ENCODE results near the gene ZBED1.
A peak's percentile ranks its signal among the peaks of the same experiment; 100 is the strongest.
"Not testable (repeated sequence)": the region's sequence is repeated elsewhere in the genome, so short reads cannot be mapped to it uniquely, and the experiment has no call there.

ZBED1 gene

GRCh38 chrX:2484721-2485648 is 15.8 kb downstream of the ZBED1 start:
- Histone ChIP-seq H3K27me3 (ENCODE audit: control insufficient read depth in 1 of 2, insufficient read depth in 2 of 2, low read length in 2 of 2) (no peaks in the 10 kb centered on the region), H3K4me3 (ENCODE audit: low read depth in 1 of 2, low read length in 2 of 2) (no peak overlapping the region), H3K27ac (ENCODE audit: low read depth, low read length) (peak overlapping the region; percentile 58), H3K36me3 (ENCODE audit: control insufficient read depth in 1 of 2, insufficient read depth in 2 of 2, low read length in 2 of 2) (peaks cover 29 to 51% of the 10 kb centered on the region in 2 donors), H3K4me1 (ENCODE audit: control insufficient read depth in 1 of 2, insufficient read depth in 2 of 2, low read length in 2 of 2) (no peaks in the 10 kb centered on the region), H3K9ac (ENCODE audit: low read depth in 1 of 2, low read length in 2 of 2) (no peak overlapping the region), H3K9me3 (ENCODE audit: control insufficient read depth in 1 of 2, low read length in 2 of 2) (peaks cover 0 to under 1% of the 10 kb centered on the region in 2 donors)

- no peaks in the 10 kb centered on the region for H3K4me1 ChIP-seq (ENCODE audit: control insufficient read depth in 1 of 2, insufficient read depth in 2 of 2, low read length in 2 of 2)
- H3K27ac ChIP-seq (ENCODE audit: low read depth, low read length), result no peak overlapping the region
- peaks cover 21 to 49% of the 10 kb centered on the region in 2 donors for H3K36me3 ChIP-seq (ENCODE audit: control insufficient read depth in 1 of 2, insufficient read depth in 2 of 2, low read length in 2 of 2)
- no peaks in the 10 kb centered on the region for H3K27me3 ChIP-seq (ENCODE audit: control insufficient read depth in 1 of 2, insufficient read depth in 2 of 2, low read length in 2 of 2)
- no peak overlapping the region for H3K9ac ChIP-seq (ENCODE audit: low read depth in 1 of 2, low read length in 2 of 2)
- H3K4me3 ChIP-seq (ENCODE audit: low read depth in 1 of 2, low read length in 2 of 2), result no peak overlapping the region
- peaks cover 0 to 3% of the 10 kb centered on the region in 2 donors for H3K9me3 ChIP-seq (ENCODE audit: control insufficient read depth in 1 of 2, low read length in 2 of 2)
Measured at GRCh38 chrX:2484256-2484655, 16.5 kb downstream of the ZBED1 start.

GRCh38 chrX:2483398-2484060 is 17.2 kb downstream of the ZBED1 start:
- Histone ChIP-seq H3K4me3 (ENCODE audit: low read depth in 1 of 2, low read length in 2 of 2) (no peak overlapping the region), H3K9me3 (ENCODE audit: control insufficient read depth in 1 of 2, low read length in 2 of 2) (peaks cover 0 to 3% of the 10 kb centered on the region in 2 donors), H3K36me3 (ENCODE audit: control insufficient read depth in 1 of 2, insufficient read depth in 2 of 2, low read length in 2 of 2) (peaks cover 14 to 46% of the 10 kb centered on the region in 2 donors), H3K9ac (ENCODE audit: low read depth in 1 of 2, low read length in 2 of 2) (no peak overlapping the region), H3K4me1 (ENCODE audit: control insufficient read depth in 1 of 2, insufficient read depth in 2 of 2, low read length in 2 of 2) (no peaks in the 10 kb centered on the region), H3K27me3 (ENCODE audit: control insufficient read depth in 1 of 2, insufficient read depth in 2 of 2, low read length in 2 of 2) (no peaks in the 10 kb centered on the region), H3K27ac (ENCODE audit: low read depth, low read length) (no peak overlapping the region)

- H3K9ac ChIP-seq (ENCODE audit: low read depth in 1 of 2, low read length in 2 of 2); H3K4me1 ChIP-seq (ENCODE audit: control insufficient read depth in 1 of 2, insufficient read depth in 2 of 2, low read length in 2 of 2); H3K9me3 ChIP-seq (ENCODE audit: control insufficient read depth in 1 of 2, low read length in 2 of 2); H3K4me3 ChIP-seq (ENCODE audit: low read depth in 1 of 2, low read length in 2 of 2); H3K27me3 ChIP-seq (ENCODE audit: control insufficient read depth in 1 of 2, insufficient read depth in 2 of 2, low read length in 2 of 2); H3K27ac ChIP-seq (ENCODE audit: low read depth, low read length): not testable (repeated sequence)
- peaks cover 7 to 28% of the 10 kb centered on the region in 2 donors for H3K36me3 ChIP-seq (ENCODE audit: control insufficient read depth in 1 of 2, insufficient read depth in 2 of 2, low read length in 2 of 2)
Measured at GRCh38 chrX:2481597-2481996, 19.2 kb downstream of the ZBED1 start.

GRCh38 chrX:2479982-2480381 is 20.8 kb downstream of the ZBED1 start:
- not testable (repeated sequence) for H3K9me3 ChIP-seq (ENCODE audit: control insufficient read depth in 1 of 2, low read length in 2 of 2); H3K4me1 ChIP-seq (ENCODE audit: control insufficient read depth in 1 of 2, insufficient read depth in 2 of 2, low read length in 2 of 2); H3K9ac ChIP-seq (ENCODE audit: low read depth in 1 of 2, low read length in 2 of 2); H3K27ac ChIP-seq (ENCODE audit: low read depth, low read length); H3K4me3 ChIP-seq (ENCODE audit: low read depth in 1 of 2, low read length in 2 of 2); H3K27me3 ChIP-seq (ENCODE audit: control insufficient read depth in 1 of 2, insufficient read depth in 2 of 2, low read length in 2 of 2)
- H3K36me3 ChIP-seq (ENCODE audit: control insufficient read depth in 1 of 2, insufficient read depth in 2 of 2, low read length in 2 of 2), result peaks cover 0 to 18% of the 10 kb centered on the region in 2 donors

- Histone ChIP-seq H3K9me3 (ENCODE audit: control insufficient read depth in 1 of 2, low read length in 2 of 2) (peaks cover 0 to 3% of the 10 kb centered on the region in 2 donors), H3K9ac (ENCODE audit: low read depth in 1 of 2, low read length in 2 of 2) (no peak overlapping the region), H3K4me3 (ENCODE audit: low read depth in 1 of 2, low read length in 2 of 2) (no peak overlapping the region), H3K27ac (ENCODE audit: low read depth, low read length) (no peak overlapping the region), H3K36me3 (ENCODE audit: control insufficient read depth in 1 of 2, insufficient read depth in 2 of 2, low read length in 2 of 2) (peaks cover 0 to 13% of the 10 kb centered on the region in 2 donors), H3K4me1 (ENCODE audit: control insufficient read depth in 1 of 2, insufficient read depth in 2 of 2, low read length in 2 of 2) (peaks cover 3 to 7% of the 10 kb centered on the region in 2 donors), H3K27me3 (ENCODE audit: control insufficient read depth in 1 of 2, insufficient read depth in 2 of 2, low read length in 2 of 2) (no peaks in the 10 kb centered on the region)
Measured at GRCh38 chrX:2479420-2479780, 21.4 kb downstream of the ZBED1 start.

GRCh38 chrX:2478546-2479419 is 22.0 kb downstream of the ZBED1 start:
- Histone ChIP-seq H3K27me3 (ENCODE audit: control insufficient read depth in 1 of 2, insufficient read depth in 2 of 2, low read length in 2 of 2) (no peaks in the 10 kb centered on the region), H3K4me1 (ENCODE audit: control insufficient read depth in 1 of 2, insufficient read depth in 2 of 2, low read length in 2 of 2) (peaks cover 6 to 7% of the 10 kb centered on the region in 2 donors), H3K36me3 (ENCODE audit: control insufficient read depth in 1 of 2, insufficient read depth in 2 of 2, low read length in 2 of 2) (peaks cover 0 to 10% of the 10 kb centered on the region in 2 donors), H3K9ac (ENCODE audit: low read depth in 1 of 2, low read length in 2 of 2) (no peak overlapping the region), H3K9me3 (ENCODE audit: control insufficient read depth in 1 of 2, low read length in 2 of 2) (peaks cover 0 to 3% of the 10 kb centered on the region in 2 donors), H3K4me3 (ENCODE audit: low read depth in 1 of 2, low read length in 2 of 2) (no peak overlapping the region), H3K27ac (ENCODE audit: low read depth, low read length) (no peak overlapping the region)

GRCh38 chrX:2477313-2477712 is 23.5 kb downstream of the ZBED1 start:
- H3K9ac ChIP-seq (ENCODE audit: low read depth in 1 of 2, low read length in 2 of 2); H3K27me3 ChIP-seq (ENCODE audit: control insufficient read depth in 1 of 2, insufficient read depth in 2 of 2, low read length in 2 of 2); H3K9me3 ChIP-seq (ENCODE audit: control insufficient read depth in 1 of 2, low read length in 2 of 2); H3K27ac ChIP-seq (ENCODE audit: low read depth, low read length); H3K4me3 ChIP-seq (ENCODE audit: low read depth in 1 of 2, low read length in 2 of 2); H3K4me1 ChIP-seq (ENCODE audit: control insufficient read depth in 1 of 2, insufficient read depth in 2 of 2, low read length in 2 of 2): not testable (repeated sequence)
- peaks cover 0 to 10% of the 10 kb centered on the region in 2 donors for H3K36me3 ChIP-seq (ENCODE audit: control insufficient read depth in 1 of 2, insufficient read depth in 2 of 2, low read length in 2 of 2)

GRCh38 chrX:2474963-2475726 is 25.6 kb downstream of the ZBED1 start:
- Histone ChIP-seq H3K36me3 (ENCODE audit: control insufficient read depth in 1 of 2, insufficient read depth in 2 of 2, low read length in 2 of 2) (peaks cover 0 to 10% of the 10 kb centered on the region in 2 donors), H3K4me3 (ENCODE audit: low read depth in 1 of 2, low read length in 2 of 2) (no peak overlapping the region), H3K27me3 (ENCODE audit: control insufficient read depth in 1 of 2, insufficient read depth in 2 of 2, low read length in 2 of 2) (no peaks in the 10 kb centered on the region)

More at GRCh38 chrX:2474963-2475726, 25.6 kb downstream of the ZBED1 start:
- peaks cover 6 to 7% of the 10 kb centered on the region in 2 donors for H3K4me1 ChIP-seq (ENCODE audit: control insufficient read depth in 1 of 2, insufficient read depth in 2 of 2, low read length in 2 of 2)
- no peak overlapping the region for H3K27ac ChIP-seq (ENCODE audit: low read depth, low read length)
- no peak overlapping the region for H3K9ac ChIP-seq (ENCODE audit: low read depth in 1 of 2, low read length in 2 of 2)
- H3K9me3 ChIP-seq (ENCODE audit: control insufficient read depth in 1 of 2, low read length in 2 of 2), result peaks cover 0 to 3% of the 10 kb centered on the region in 2 donors
